Transverse colon (tissue), 3 donors: ENCODE data around the gene ASB14.

ENCODE experiments used
- EP300 ChIP-seq: sonication (generic); formaldehyde crosslinking; IDR thresholded peaks from one replicate; pipeline ENCODE4 v1.6.1; 2017; ENCODE audit warnings: antibody characterized with exemption, low read depth
- TF ChIP-seq, protein P1 (sequence below), 5 experiments: fragments of 200-600 bp in 3 of 5; fragments of 450-650 bp in 2 of 5; sonication (generic) in 3 of 5; IDR thresholded peaks; 1 replicate in 2 of 5; 2 replicates in 3 of 5; pipeline ENCODE4 v1.5.1; 2016 to 2017; ENCODE audit warnings: antibody characterized with exemption in 5 of 5, inconsistent platforms in 3 of 5, mild to moderate bottlenecking in 2 of 5, moderate library complexity in 1 of 5

DNA sequence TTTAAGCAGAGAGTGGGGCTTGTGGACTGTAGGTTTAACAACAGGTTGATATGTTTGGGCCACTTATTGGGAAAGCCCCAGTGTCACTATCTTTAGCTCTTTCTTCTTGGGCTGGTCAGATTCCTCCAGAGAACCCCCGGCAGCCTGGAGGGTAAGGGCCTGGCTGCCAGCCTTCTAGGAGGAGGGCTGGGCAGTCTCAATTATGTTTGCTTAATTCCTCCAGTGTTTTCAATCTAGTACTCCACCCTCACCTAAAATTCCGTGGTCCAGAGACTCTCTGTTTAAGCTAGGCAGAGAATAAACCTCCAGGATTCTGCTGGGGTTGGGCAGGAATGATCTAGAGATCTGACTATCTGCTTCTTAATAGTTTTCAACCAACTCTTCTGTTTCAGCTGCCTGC is 5.3 kb downstream of the ASB14 start:
- TF ChIP-seq, protein P1, sequence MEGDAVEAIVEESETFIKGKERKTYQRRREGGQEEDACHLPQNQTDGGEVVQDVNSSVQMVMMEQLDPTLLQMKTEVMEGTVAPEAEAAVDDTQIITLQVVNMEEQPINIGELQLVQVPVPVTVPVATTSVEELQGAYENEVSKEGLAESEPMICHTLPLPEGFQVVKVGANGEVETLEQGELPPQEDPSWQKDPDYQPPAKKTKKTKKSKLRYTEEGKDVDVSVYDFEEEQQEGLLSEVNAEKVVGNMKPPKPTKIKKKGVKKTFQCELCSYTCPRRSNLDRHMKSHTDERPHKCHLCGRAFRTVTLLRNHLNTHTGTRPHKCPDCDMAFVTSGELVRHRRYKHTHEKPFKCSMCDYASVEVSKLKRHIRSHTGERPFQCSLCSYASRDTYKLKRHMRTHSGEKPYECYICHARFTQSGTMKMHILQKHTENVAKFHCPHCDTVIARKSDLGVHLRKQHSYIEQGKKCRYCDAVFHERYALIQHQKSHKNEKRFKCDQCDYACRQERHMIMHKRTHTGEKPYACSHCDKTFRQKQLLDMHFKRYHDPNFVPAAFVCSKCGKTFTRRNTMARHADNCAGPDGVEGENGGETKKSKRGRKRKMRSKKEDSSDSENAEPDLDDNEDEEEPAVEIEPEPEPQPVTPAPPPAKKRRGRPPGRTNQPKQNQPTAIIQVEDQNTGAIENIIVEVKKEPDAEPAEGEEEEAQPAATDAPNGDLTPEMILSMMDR (IDR thresholded peaks at IDR 0.05) = no peak
- TF ChIP-seq EP300 = no peak
